MCF 10A (cell line): Measurements from ENCODE around the gene TAF5. TPM values are rescaled to one million over a fixed set of nuclear protein-coding genes. Genes with fewer than 3 reads are reported as not detected.
A peak's percentile ranks its signal among the peaks of the same experiment; 100 is the strongest.
"Not testable (repeated sequence)": the region's sequence is repeated elsewhere in the genome, so short reads cannot be mapped to it uniquely, and the experiment has no call there.

ENCODE experiments used
- BruUV-seq: library from RNA; stranded (reverse); fragments of 400-500 nt; replicated peaks from 2 replicates; lab custom pipeline; 2021; lab: Mats Ljungman, UMichigan
- CTCF ChIA-PET: fragments of 300-600 bp; sonication (Branson Sonifier 250); formaldehyde crosslinking; extraction: SDS; loops from one replicate; lab custom pipeline; 2021; ENCODE audit warnings: antibody characterized with exemption, inconsistent platforms; lab: Yijun Ruan, JAX
- POLR2A ChIA-PET: fragments of 300-600, 350-650 bp; sonication (Branson Sonifier 250); formaldehyde crosslinking; extraction: SDS; loops from one replicate; lab custom pipeline; 2020; ENCODE audit warnings: antibody characterized with exemption, inconsistent platforms; lab: Yijun Ruan, JAX
- DNase-seq: peaks from one replicate; pipeline ENCODE4 v3.0.0-alpha.2; 2018; ENCODE audit not compliant: unreplicated experiment
- H3K27ac Mint-ChIP-seq: one replicate; pipeline ENCODE4 v1.8.0; 2022; ENCODE audit warnings: mild to moderate bottlenecking, low read depth, mixed read lengths; ENCODE audit not compliant: unreplicated experiment
- H3K27me3 Mint-ChIP-seq: one replicate; pipeline ENCODE4 v1.8.0; 2022; ENCODE audit warnings: mixed read lengths; ENCODE audit not compliant: insufficient read depth, unreplicated experiment
- H3K36me3 Mint-ChIP-seq: one replicate; pipeline ENCODE4 v1.8.0; 2022; ENCODE audit warnings: mild to moderate bottlenecking, moderate library complexity, mixed read lengths; ENCODE audit not compliant: insufficient read depth, unreplicated experiment
- H3K4me1 Mint-ChIP-seq: one replicate; pipeline ENCODE4 v1.8.0; 2022; ENCODE audit warnings: mixed read lengths; ENCODE audit not compliant: insufficient read depth, unreplicated experiment
- H3K4me3 Mint-ChIP-seq: one replicate; pipeline ENCODE4 v1.8.0; 2022; ENCODE audit warnings: mild to moderate bottlenecking, moderate library complexity, mixed read lengths; ENCODE audit not compliant: unreplicated experiment
- H3K9me3 Mint-ChIP-seq: one replicate; pipeline ENCODE4 v1.8.0; 2022; ENCODE audit warnings: mixed read lengths; ENCODE audit not compliant: unreplicated experiment
- CTCF ChIP-seq: fragments of 200-600 bp; IDR thresholded peaks from one replicate; pipeline ENCODE4 v1.8.0; 2022; ENCODE audit warnings: antibody characterized with exemption, mild to moderate bottlenecking; ENCODE audit not compliant: unreplicated experiment
- intact Hi-C: fragments of 100-400 bp; cut with micrococcal nuclease; formaldehyde crosslinking; loops from 2 replicates; pipeline ENCODE4 v1.14.1; 2022
- total RNA-seq: library from RNA; stranded (reverse); gene quantifications from 2 replicates; pipeline ENCODE4 v1.2.3, GENCODE V29; 2022

The TAF5 gene
- total RNA-seq, 1 experiment from 2014 or later, result 3.1 TPM

- intact Hi-C loops, result loop anchor here (5.0 kb wide), 1 partner anchor 44 kb away; the partner anchor contains the start of genes ATP5MK and PDCD11
- H3K36me3 Mint-ChIP-seq, result peaks cover 5% of the 10 kb centered on the region
- TF ChIP-seq CTCF, result no peak
- H3K27me3 Mint-ChIP-seq, result no peaks in the 10 kb centered on the region
- ChIA-PET CTCF (interaction anchor here (0.6 to 1.1 kb wide), 4 partner anchors 20 to 882 kb away, joined by 3 to 6 read pairs (median 3); no protein-coding TSS in a partner anchor), POLR2A (interaction anchor here (0.6 to 3.0 kb wide), 2 partner anchors 14 to 950 kb away, joined by 3 to 11 read pairs; partner anchors contain the start of gene TAF5)
- DNase-seq, result no peak
- H3K4me3 Mint-ChIP-seq, result no peak overlapping the region
- H3K4me1 Mint-ChIP-seq, result no peaks in the 10 kb centered on the region
- H3K9me3 Mint-ChIP-seq, result no peaks in the 10 kb centered on the region
- no peak overlapping the region for H3K27ac Mint-ChIP-seq
- BruUV-seq, result no TSS peak
Observed at GRCh38 chr10:103353281-103353680, 14.5 kb upstream of the TAF5 start.

- intact Hi-C loops, result loop anchor here (5.0 kb wide), 1 partner anchor 43 kb away; the partner anchor contains the start of genes ATP5MK and PDCD11
- H3K4me3 Mint-ChIP-seq, H3K27ac Mint-ChIP-seq, BruUV-seq, H3K4me1 Mint-ChIP-seq, H3K27me3 Mint-ChIP-seq, H3K36me3 Mint-ChIP-seq, CTCF ChIA-PET, H3K9me3 Mint-ChIP-seq, DNase-seq: not testable (repeated sequence)
- POLR2A ChIA-PET, result interaction anchor here (3.0 kb wide), 1 partner anchor 13 kb away, joined by 11 read pairs; the partner anchor contains the start of gene TAF5
Observed at GRCh38 chr10:103354567-103354966, 13.2 kb upstream of the TAF5 start.

GRCh38 chr10:103355906-103356599 lies 11.7 kb upstream of the TAF5 start:
- Mint-ChIP-seq H3K27me3 (no peaks in the 10 kb centered on the region), H3K4me1 (no peaks in the 10 kb centered on the region), H3K27ac (no peak overlapping the region), H3K4me3 (no peak overlapping the region), H3K9me3 (no peaks in the 10 kb centered on the region), H3K36me3 (peaks cover 4% of the 10 kb centered on the region)
- no TSS peak for BruUV-seq
- TF ChIP-seq CTCF, result no peak
- DNase-seq, result no peak
- intact Hi-C loops, result no loop called here
- ChIA-PET POLR2A (interaction anchor here (0.7 to 1.2 kb wide), 3 partner anchors 11 to 484 kb away, joined by 3 to 6 read pairs (median 4); partner anchors contain the start of gene TAF5), CTCF (interaction anchor here (0.8 kb wide), 1 partner anchor 23 kb away, joined by 4 read pairs; no protein-coding TSS in a partner anchor)

- H3K36me3 Mint-ChIP-seq, H3K4me1 Mint-ChIP-seq, CTCF ChIA-PET, H3K27ac Mint-ChIP-seq, intact Hi-C loops, H3K4me3 Mint-ChIP-seq, H3K27me3 Mint-ChIP-seq, DNase-seq, H3K9me3 Mint-ChIP-seq, BruUV-seq: not testable (repeated sequence)
- POLR2A ChIA-PET, result interaction anchor here (1.6 kb wide), 1 partner anchor 8 kb away, joined by 5 read pairs; the partner anchor contains the start of gene TAF5
Observed at GRCh38 chr10:103359493-103359892, 8.3 kb upstream of the TAF5 start.

GRCh38 chr10:103360791-103361190 lies 7.0 kb upstream of the TAF5 start:
- H3K4me1 Mint-ChIP-seq, H3K27me3 Mint-ChIP-seq, intact Hi-C loops, H3K36me3 Mint-ChIP-seq, H3K4me3 Mint-ChIP-seq, CTCF ChIA-PET, H3K27ac Mint-ChIP-seq, H3K9me3 Mint-ChIP-seq, BruUV-seq: not testable (repeated sequence)
- POLR2A ChIA-PET, result interaction anchor here (0.5 to 0.6 kb wide), 2 partner anchors 10 to 128 kb away, joined by 3 read pairs; partner anchors contain the start of gene PCGF6
- DNase-seq, result peak; percentile 77
